HG02870 (cell line): Measurements from ENCODE around the gene IL12RB2.

Source experiments
- ATAC-seq: cut with Tn5 transposase; IDR thresholded peaks from one replicate; pipeline ENCODE4 v1.9.1; 2021; ENCODE audit warnings: mild to moderate bottlenecking, moderate library complexity; ENCODE audit not compliant: unreplicated experiment

IL12RB2 gene

DNA sequence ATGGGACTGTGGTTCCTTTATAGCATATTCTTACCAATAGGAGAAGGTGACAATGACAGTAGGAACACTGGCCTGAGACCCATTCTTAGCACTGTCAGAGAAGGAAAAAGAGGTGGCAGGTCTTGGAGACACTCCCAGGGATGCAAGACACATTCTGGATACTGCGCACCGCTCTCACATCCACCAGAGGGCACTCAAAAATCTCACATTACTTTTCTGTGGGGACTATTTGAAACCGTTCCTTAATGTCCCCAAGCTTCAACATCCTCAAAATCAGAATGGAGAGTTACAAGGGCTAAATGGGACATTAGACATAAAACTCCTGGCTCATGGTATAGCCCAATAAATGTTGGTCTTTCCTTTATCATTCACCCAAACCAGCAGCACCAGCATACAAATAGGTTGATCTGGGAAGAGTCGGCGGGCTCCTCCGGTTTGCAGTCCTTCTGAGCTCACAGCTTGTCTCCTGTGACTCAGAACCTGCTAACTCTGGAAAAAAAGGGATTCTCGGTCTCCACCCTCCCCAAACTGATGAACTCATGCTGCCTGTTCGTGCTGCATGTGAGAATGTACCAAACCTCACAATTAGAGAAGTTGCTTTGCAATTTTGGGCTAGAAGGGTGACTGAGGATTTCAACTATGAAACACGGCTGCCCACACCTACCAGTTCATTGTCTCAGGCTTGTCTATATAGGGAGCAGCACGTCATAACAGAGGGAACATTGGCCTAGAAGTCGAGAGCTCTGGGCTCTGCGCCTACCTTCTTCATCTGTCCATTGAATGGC, 40.2 kb downstream of the IL12RB2 start:
- ATAC-seq, result no peak

GRCh38 chr1:67348586-67349252, 41.0 kb downstream of the IL12RB2 start:
- no peak for ATAC-seq

- peak; percentile 93 for ATAC-seq
These were observed 43.1 kb downstream of the IL12RB2 start for GRCh38 chr1:67350783-67351182.

- ATAC-seq, result no peak
These were observed 44.5 kb downstream of the IL12RB2 start for GRCh38 chr1:67352211-67352610.

GRCh38 chr1:67355745-67356424, 48.2 kb downstream of the IL12RB2 start:
- ATAC-seq, result no peak

- no peak for ATAC-seq
These were observed 51.9 kb downstream of the IL12RB2 start for GRCh38 chr1:67359592-67359991.

DNA sequence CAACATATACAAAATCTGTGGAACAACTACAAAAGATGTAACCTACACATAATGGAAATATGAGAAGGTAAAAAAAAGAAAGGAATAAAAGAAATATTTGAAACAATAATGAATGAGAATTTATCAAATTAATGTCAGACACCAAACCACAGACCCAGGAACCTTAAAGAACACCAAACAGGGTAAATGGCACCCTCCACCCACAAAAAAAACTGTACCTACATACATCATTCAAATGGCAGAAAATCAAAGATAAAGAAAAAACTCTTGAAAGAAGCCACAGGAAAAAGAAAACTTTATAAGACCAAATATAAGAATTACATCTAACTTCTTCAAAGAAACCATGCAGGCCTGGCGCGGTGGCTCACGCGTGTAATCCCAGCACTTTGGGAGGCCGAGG, 54.0 kb downstream of the IL12RB2 start:
- no peak for ATAC-seq

DNA sequence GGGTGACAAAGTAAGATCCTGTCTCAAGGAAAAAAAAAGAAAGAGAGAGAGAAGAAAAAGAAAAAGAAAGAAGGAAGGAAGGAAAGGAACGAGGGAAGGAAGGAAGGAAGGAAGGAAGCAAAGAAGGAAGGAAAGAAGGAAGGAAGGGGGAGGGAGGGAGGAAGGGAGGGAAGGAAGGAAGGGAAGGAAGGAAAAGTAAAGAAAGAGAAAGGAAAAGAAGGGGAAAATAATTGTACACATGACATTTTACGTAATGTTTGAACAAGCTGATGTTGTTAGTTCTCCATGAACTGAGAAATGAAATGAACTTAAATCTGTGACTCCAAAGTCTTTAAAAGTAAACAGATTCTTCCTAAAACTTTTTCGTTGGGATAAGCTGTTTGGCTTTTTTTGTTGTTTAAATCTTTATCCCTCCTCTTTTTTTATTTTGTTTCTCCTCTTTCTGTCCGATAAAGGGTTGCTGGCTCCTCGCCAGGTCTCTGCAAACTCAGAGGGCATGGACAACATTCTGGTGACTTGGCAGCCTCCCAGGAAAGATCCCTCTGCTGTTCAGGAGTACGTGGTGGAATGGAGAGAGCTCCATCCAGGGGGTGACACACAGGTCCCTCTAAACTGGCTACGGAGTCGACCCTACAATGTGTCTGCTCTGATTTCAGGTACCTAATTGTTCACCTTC, 59.8 kb downstream of the IL12RB2 start:
- ATAC-seq, result no peak

DNA sequence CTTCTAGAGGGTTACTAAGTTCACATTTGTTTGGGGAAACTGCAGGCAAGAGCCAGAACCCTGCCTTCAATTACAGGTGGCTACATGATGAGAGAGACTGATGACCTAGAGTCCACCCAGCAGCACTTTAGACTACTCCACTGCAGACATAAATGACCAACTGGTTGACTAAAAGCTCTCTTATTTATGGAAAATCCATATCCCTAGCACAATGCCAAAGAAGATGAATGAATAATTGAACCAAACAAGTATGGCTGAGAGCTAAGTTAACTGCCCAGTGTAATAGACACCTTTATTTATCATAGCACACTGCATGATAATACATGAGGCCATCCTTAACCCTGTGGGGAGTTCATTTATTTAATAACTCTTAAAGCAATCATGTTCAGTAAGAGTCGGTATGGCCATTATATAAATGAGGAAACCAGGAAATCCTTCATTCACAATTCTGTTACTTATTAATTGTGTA, 60.4 kb downstream of the IL12RB2 start:
- no peak for ATAC-seq

- ATAC-seq, result no peak
These were observed 63.4 kb downstream of the IL12RB2 start for GRCh38 chr1:67371043-67371442.

DNA sequence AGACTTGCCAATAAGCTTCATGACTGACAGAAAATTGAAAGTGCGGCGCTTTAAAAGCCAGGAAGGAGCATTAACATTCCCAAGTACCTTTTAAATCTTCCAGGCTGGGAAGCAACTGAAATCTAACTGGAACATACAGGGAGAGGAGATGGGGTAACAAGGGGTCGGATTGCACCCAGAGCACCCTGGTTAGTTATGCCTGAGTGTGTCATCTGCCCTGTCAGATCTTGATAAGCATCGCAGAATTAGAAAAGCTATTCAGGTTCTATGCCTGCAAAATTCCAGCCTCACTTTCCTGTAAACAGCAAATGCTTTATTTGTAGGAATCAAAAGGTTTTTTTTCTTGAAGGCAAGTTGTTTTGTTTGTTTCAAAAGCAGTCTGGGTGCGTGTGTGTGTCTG, 64.0 kb downstream of the IL12RB2 start:
- no peak for ATAC-seq

- ATAC-seq, result no peak
These were observed 64.5 kb downstream of the IL12RB2 start for GRCh38 chr1:67372136-67372535.

GRCh38 chr1:67372898-67373297, 65.2 kb downstream of the IL12RB2 start:
- no peak for ATAC-seq

GRCh38 chr1:67376381-67376780, 68.7 kb downstream of the IL12RB2 start:
- ATAC-seq, result no peak

GRCh38 chr1:67377253-67377652, 69.6 kb downstream of the IL12RB2 start:
- ATAC-seq, result no peak

GRCh38 chr1:67381154-67381553, 73.5 kb downstream of the IL12RB2 start:
- ATAC-seq, result no peak

DNA sequence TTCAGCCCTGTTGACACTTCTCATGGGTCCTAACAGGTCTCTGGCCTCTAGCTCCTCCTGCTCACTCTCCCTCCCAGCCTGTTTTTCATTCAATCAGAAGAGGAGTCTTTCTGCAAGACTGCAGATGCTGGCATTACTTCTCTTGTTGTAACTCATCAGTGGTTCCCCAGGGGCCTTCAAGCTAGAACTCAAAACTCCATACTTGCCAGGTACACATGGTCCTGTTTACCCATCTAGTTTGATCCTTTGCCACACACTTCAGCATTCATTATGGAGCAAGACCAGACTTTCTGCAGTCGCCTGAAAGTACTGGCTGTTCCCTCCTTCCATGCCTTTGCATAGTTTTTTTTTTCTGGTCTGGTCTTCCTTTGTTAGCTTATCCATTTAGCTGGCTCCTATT, 74.6 kb downstream of the IL12RB2 start:
- ATAC-seq, result no peak

DNA sequence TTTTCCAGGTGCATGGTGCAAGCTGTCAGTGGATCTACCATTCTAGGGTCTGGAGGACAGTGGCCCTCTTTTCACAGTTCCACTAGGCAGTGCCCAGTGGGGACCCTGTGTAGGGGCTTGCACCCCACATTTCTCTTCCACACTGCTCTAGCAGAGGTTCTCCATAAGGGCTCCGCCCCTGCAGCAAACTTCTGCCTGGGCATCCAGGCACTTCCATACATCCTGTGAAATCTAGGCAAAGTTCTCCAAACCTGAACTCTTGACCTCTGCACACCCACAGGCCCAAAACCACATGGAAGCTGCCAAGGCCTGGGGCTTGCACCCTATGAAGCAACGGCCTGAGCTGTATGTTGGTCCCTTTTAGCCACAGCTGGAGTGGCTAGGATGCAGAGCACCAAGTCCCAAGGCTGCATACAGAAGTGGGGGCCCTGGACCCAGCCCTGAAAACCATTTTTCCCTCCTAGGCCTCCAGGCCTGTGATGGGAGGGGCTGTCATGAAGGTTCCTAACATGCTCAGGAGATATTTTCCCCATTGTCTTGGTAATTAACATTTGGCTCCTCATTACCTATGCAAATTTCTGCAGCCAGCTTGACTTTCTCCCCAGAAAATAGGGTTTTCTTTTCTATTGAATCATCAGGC, 76.4 kb downstream of the IL12RB2 start:
- ATAC-seq, result no peak

DNA sequence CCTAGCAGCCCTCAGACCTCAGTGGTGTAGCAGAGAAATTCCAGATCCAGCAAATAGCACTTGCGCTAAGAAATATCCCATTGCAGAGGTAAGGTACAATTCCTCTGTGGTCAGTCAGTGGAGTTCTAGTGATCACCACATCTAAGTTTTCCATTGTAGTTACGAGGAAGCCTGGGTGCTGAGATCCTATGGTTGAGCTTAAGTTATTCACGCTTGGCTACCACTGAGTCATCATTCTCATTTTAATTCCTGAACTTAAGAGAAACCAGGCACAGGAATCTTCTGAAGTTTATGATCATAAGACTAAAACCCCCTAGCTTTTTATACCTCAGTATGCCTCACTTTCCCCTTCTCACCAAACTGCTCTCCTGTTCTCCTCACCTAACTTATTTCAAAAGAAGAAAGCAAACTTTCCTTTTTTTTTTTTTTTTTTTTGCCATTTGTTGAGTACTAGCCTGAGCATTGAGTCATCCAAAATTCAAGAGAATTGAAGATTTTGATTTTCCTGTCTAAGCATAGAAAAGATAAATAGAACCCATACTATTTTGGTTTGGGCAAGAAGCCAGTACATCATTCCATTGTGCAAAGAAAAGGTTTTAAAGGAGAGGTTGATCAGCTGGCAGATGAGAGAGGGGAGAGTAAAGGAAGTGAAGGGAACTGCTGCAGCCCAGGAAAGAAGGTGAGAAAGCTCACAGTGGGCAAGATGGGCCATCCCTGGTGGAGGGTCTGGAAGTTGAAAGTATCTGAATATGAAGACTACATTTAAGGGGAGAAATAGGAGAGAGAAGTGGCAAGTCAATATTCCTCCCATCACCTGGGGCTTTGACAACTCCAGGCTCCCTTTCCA, 82.6 kb downstream of the IL12RB2 start:
- no peak for ATAC-seq

DNA sequence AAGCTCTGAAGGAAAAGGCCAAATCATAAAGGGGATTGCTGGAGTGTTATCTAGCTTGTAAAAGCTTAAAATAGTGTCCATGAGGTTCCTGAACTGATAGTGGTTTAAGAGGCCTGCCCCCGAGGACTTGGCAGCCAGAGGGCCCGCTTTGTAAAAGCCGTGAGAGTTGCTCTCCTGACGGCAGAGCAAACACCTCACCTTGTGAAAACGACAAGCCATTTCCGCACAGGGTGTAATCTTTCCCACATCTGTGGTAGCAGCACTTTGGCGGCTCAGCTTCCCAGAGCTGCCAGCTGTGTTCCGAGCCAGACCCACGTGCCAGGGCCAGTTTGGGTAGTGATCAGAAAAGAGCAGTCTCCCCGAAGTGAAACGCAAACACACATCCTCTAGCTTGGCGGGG, 85.6 kb downstream of the IL12RB2 start:
- ATAC-seq, result no peak
